Measurements from ENCODE around the gene SASH3. TPM values are rescaled to one million over a fixed set of nuclear protein-coding genes. Genes with fewer than 3 reads are reported as not detected.

SASH3 gene
- total and polyA plus RNA-seq, 2 donors (not counting 1 experiment from before 2014, with no cell fraction given), result 224 to 240 TPM

- POLR2A ChIA-PET, result interaction anchor here (0.5 to 2.7 kb wide), 9 partner anchors 9 to 1129 kb away, joined by 3 to 35 read pairs (median 6); no protein-coding TSS in a partner anchor
Observed at GRCh38 chrX:129773649-129774458, 5.9 kb upstream of the SASH3 start.

More at GRCh38 chrX:129773649-129774458, 5.9 kb upstream of the SASH3 start:
- Histone ChIP-seq H3K79me2 (ENCODE audit: control insufficient read depth, insufficient read depth, low read length) (peaks cover 26% of the 10 kb centered on the region), H3K4me2 (replicated peaks; ENCODE audit: low read depth, low read length, poor library complexity, severe bottlenecking) (peak overlapping the region; percentile 56), H3K9ac (ENCODE audit: low read length) (no peak overlapping the region), H3K4me1 (ENCODE audit: control insufficient read depth in 2 of 2, insufficient read depth in 2 of 2, low read length in 2 of 2) (peaks cover 87 to 98% of the 10 kb centered on the region in 2 donors), H3K27ac (ENCODE audit: low read length in 2 of 2) (peak overlapping the region; percentile 88 to 90), H2AFZ (ENCODE audit: insufficient read depth, low read depth, low read length, poor library complexity, severe bottlenecking) (no peak overlapping the region), H3K27me3 (replicated peaks in 1 of 4; ENCODE audit: control extremely low read depth in 1 of 4, control insufficient read depth in 3 of 4, insufficient read depth in 4 of 4, low read length in 3 of 4) (no peaks in the 10 kb centered on the region), H4K20me1 (ENCODE audit: control insufficient read depth, insufficient read depth, low read length, poor library complexity, severe bottlenecking) (no peaks in the 10 kb centered on the region), H3K9me3 (ENCODE audit: control extremely low read depth in 1 of 3, control insufficient read depth in 2 of 3, insufficient read depth in 1 of 3, low read length in 2 of 3) (no peaks in the 10 kb centered on the region), H3K4me3 (ENCODE audit: control extremely low read depth in 1 of 5, extremely low read depth in 1 of 5, insufficient read depth in 1 of 5, low read depth in 2 of 5, low read length in 4 of 5) (no peak overlapping the region), H3K36me3 (replicated peaks in 1 of 2; ENCODE audit: control extremely low read depth in 1 of 2, control insufficient read depth in 1 of 2, extremely low read depth in 1 of 2, insufficient read depth in 2 of 2, low read length in 1 of 2) (no peaks in the 10 kb centered on the region)
- Mint-ChIP-seq H3K4me1 (peaks cover 70% of the 10 kb centered on the region), H3K27me3 (no peaks in the 10 kb centered on the region), H3K9me3 (ENCODE audit: insufficient read depth) (no peaks in the 10 kb centered on the region), H3K27ac (peak overlapping the region; percentile 97), H3K4me3 (peak overlapping the region; percentile 49)
- no CpG with 5 or more reads among the region's 4 CpGs for WGBS (ENCODE audit: insufficient coverage)
- CTCF ChIA-PET, result interaction anchor here (0.7 to 4.0 kb wide), 12 partner anchors 9 to 287 kb away, joined by 3 to 32 read pairs (median 4); no protein-coding TSS in a partner anchor
- ATAC-seq (ENCODE audit: low read depth) (no peak), DNase-seq (peak; percentile 27)
- TF ChIP-seq EZH2 (IDR thresholded peaks at IDR 0.05; ENCODE audit: borderline replicate concordance, insufficient read depth, low read depth, low read length, poor library complexity, severe bottlenecking) (no peak), CTCF (IDR thresholded peaks at IDR 0.05) (no peak)
- intact Hi-C loops (cut with micrococcal nuclease), result loop anchor here (1.0 to 2.0 kb wide), 3 partner anchors 7 to 15 kb away; no protein-coding TSS in a partner anchor
